ENCODE measurements around the gene FAN1. TPM values are rescaled to one million over a fixed set of nuclear protein-coding genes. Genes with fewer than 3 reads are reported as not detected.

FAN1 gene
- total RNA-seq, 1 donor from 2014 or later: 32.3 TPM

DNA sequence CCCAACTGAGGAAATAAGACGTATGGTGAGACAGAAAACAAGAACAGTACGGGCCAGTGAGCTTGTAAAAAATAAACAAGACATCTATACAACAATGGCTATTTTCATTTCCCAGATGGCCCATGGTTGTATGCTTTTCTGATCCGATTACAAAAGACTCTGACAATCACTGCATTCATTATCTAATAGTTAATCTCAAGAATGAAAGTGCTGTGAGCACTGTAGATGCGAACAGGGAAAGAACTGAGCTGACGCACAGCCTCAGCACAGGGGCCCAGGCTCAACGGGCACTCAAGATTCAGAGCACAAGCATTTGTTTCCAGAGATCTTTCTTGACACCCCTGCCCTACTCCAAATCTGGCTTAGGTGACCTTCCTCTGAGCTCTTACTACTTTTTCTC lies 80.8 kb downstream of the FAN1 start:
- H3K36me3 Mint-ChIP-seq: peaks cover 24% of the 10 kb centered on the region
- no peak for DNase-seq (ENCODE audit: low spot score in 2 of 2, unreplicated experiment in 2 of 2)
- H3K4me1 Mint-ChIP-seq: peaks cover 20% of the 10 kb centered on the region
- no peak overlapping the region for H3K27ac Mint-ChIP-seq
- TF ChIP-seq, protein P1, sequence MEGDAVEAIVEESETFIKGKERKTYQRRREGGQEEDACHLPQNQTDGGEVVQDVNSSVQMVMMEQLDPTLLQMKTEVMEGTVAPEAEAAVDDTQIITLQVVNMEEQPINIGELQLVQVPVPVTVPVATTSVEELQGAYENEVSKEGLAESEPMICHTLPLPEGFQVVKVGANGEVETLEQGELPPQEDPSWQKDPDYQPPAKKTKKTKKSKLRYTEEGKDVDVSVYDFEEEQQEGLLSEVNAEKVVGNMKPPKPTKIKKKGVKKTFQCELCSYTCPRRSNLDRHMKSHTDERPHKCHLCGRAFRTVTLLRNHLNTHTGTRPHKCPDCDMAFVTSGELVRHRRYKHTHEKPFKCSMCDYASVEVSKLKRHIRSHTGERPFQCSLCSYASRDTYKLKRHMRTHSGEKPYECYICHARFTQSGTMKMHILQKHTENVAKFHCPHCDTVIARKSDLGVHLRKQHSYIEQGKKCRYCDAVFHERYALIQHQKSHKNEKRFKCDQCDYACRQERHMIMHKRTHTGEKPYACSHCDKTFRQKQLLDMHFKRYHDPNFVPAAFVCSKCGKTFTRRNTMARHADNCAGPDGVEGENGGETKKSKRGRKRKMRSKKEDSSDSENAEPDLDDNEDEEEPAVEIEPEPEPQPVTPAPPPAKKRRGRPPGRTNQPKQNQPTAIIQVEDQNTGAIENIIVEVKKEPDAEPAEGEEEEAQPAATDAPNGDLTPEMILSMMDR (IDR thresholded peaks at IDR 0.05; ENCODE audit: unreplicated experiment): no peak
- H3K27me3 Mint-ChIP-seq (ENCODE audit: low read depth): no peaks in the 10 kb centered on the region
- no peak overlapping the region for H3K4me3 Mint-ChIP-seq
- no peaks in the 10 kb centered on the region for H3K9me3 Mint-ChIP-seq

DNA sequence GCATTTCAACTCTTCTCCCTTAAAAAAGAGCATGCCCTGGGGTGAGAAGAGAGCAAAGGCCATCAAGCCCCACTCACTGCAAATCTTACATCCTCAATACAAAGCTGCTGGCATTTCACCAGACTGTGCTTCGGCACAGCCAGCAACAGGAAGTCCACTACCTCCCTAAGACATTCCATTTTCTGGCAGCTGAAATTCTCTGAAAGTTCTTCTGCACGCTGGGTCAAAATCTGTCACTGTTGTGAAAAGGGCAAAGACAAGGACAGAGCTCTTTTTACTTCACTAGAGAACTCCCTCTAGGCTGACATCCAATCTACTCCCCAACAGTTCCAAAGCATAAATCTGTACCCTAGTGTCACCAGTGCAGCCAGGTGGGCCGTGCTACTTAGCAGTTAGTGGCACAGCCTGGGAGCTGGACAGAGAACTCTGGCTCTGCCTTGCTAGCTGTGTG lies 81.4 kb downstream of the FAN1 start:
- H3K36me3 Mint-ChIP-seq: peaks cover 18% of the 10 kb centered on the region
- no peaks in the 10 kb centered on the region for H3K27me3 Mint-ChIP-seq (ENCODE audit: low read depth)
- H3K27ac Mint-ChIP-seq: no peak overlapping the region
- no peak overlapping the region for H3K4me3 Mint-ChIP-seq
- no peak for DNase-seq (ENCODE audit: low spot score in 2 of 2, unreplicated experiment in 2 of 2)
- peaks cover 24% of the 10 kb centered on the region for H3K4me1 Mint-ChIP-seq
- TF ChIP-seq, protein P1 (IDR thresholded peaks at IDR 0.05; ENCODE audit: unreplicated experiment): no peak
- H3K9me3 Mint-ChIP-seq: no peaks in the 10 kb centered on the region

DNA sequence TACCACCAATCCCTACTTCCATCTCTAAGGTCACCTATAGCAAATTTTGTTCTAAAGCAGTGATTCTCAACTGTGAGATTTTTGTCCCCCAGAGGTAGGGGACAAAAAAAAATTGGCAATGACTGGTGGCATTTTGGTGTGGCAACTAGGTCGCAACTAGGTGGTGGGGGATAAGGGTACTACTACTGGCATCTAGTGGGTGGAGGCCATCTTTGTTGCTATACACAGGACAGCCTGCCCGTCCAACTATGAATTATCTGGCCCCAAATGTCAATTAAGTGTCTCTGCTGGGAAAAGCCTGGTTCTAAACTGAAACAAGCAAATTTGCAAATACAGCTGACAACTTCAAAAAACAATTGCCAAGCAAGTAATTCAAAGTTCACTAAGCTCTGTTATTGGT lies 86.3 kb downstream of the FAN1 start:
- DNase-seq (ENCODE audit: low spot score in 2 of 2, unreplicated experiment in 2 of 2): no peak
- TF ChIP-seq, protein P1 (IDR thresholded peaks at IDR 0.05; ENCODE audit: unreplicated experiment): no peak
- H3K4me3 Mint-ChIP-seq: peak overlapping the region; percentile 96
- H3K27ac Mint-ChIP-seq: peak overlapping the region; percentile 98
- H3K36me3 Mint-ChIP-seq: peaks cover 6% of the 10 kb centered on the region
- peaks cover 22% of the 10 kb centered on the region for H3K4me1 Mint-ChIP-seq
- no peaks in the 10 kb centered on the region for H3K9me3 Mint-ChIP-seq
- H3K27me3 Mint-ChIP-seq (ENCODE audit: low read depth): no peaks in the 10 kb centered on the region

DNA sequence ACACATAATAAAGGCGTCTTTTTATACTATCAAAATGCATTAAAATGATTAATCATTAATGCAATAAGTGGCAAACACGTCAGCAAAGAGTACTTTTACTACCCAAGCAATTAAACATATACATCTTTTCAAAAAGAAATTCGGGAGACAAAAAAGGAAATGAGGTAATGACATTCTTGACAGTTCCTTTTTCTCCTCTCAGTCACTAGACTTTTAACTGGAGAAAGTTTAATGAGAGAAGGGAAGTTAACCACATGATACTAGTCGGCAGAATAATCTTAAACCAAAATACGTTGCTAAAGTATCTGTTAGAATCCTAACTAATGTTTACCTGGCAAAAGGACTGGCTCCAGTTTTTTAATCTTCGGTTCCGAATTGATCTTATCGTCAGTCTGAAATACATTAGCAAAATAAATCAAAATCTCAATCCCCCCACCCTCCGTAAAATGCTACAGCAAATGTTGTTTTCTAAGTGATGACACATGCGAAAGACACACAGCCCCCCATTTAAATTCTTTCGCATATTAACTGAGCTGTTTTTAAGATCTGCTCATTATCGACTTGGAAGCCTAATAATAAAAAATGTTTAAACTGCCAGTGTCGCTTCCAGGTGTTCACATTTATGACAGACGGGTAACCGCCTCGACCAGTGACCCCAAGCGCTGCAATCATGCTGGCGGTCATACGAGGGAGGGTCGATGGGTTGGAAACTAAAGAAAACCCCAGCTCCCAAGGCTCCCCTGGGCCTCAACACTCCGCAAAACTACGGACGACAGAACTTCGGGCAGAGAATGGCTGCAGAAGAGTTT lies 86.9 kb downstream of the FAN1 start:
- Mint-ChIP-seq H3K27me3 (ENCODE audit: low read depth) (no peaks in the 10 kb centered on the region), H3K27ac (peak overlapping the region; percentile 98), H3K9me3 (peaks cover 2% of the 10 kb centered on the region), H3K4me1 (peaks cover 18% of the 10 kb centered on the region), H3K36me3 (peaks cover 5% of the 10 kb centered on the region), H3K4me3 (peak overlapping the region; percentile 96)
- no peak for DNase-seq (ENCODE audit: low spot score in 2 of 2, unreplicated experiment in 2 of 2)
- TF ChIP-seq, protein P1 (IDR thresholded peaks at IDR 0.05; ENCODE audit: unreplicated experiment): no peak

DNA sequence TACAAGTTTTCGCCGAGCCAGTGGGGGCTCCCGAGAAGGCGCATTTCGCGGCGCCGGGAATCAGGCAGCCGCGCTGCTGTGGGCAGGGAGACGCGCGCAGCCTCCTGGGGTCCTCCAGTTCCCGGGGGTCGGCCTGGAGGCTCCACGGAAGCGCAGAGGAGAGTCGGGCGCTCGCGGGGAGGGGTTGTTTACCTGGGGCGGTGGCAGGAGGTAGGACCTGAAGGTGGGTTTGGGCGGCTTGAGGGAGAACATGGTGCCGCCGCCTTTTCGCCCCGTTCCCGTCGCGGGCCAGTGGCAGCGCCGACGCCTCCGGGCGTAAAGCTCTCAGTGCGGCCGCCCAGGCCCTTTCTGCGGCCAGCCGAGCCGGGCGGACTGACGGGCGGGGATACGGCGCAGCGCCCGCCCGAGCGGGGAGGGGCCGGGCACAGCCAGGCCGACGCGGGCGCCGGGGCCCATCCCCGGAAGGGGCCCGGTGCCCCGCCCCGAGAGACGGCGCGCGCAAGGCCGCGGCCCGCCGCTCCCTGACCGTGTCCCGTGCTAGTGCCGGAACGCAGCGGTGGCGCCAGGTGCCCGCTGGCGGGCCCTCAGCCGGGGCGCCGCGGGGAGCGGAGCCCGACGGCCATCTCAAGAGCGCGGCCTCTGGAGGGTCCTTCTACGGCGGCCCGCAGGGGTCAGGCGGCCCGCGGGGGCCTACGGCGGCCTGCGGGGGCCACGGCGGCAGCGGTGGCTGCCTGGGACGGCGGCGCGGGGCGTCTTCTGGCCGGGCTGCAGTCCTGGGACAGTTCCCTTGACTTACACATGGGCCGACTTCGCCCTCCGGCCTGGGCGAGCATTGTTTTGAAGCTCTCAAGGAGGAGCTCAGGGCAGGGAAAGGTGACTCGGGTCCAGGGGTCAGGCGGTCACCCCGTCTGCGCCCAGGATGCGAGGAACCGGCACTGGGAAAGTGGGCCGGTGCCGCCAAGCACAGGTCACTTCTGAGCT lies 87.8 kb downstream of the FAN1 start, which contains the start of gene MTMR10:
Gene MTMR10 (minus strand): TSS at position 374 of the 981 bp plus-strand sequence. CDS start 122 bp downstream, at position 252.
- peak; percentile 51 to 76 for DNase-seq (ENCODE audit: low spot score in 2 of 2, unreplicated experiment in 2 of 2)
- H3K4me1 Mint-ChIP-seq: peaks cover 18% of the 10 kb centered on the region
- no peaks in the 10 kb centered on the region for H3K27me3 Mint-ChIP-seq (ENCODE audit: low read depth)
- TF ChIP-seq, protein P1 (IDR thresholded peaks at IDR 0.05; ENCODE audit: unreplicated experiment): no peak
- peak within 1 kb of the TSS; percentile 98 for H3K27ac Mint-ChIP-seq
- peak within 1 kb of the TSS; percentile 96 for H3K4me3 Mint-ChIP-seq
- peaks cover 9% of the 10 kb centered on the region for H3K9me3 Mint-ChIP-seq
- peaks cover 3% of the 10 kb centered on the region for H3K36me3 Mint-ChIP-seq

All from mesothelial cell of epicardium (in vitro differentiated cells).